ENCODE measurements around the gene ADPRHL1. TPM values are rescaled to one million over a fixed set of nuclear protein-coding genes. Genes with fewer than 3 reads are reported as not detected.
"Not testable (repeated sequence)": the region's sequence is repeated elsewhere in the genome, so short reads cannot be mapped to it uniquely, and the experiment has no call there.

Gene ADPRHL1
- total RNA-seq, 1 donor from 2014 or later, result 1.3 TPM

- DNase-seq (ENCODE audit: extremely low read depth, low read depth, low spot score), result no peak
Observed at GRCh38 chr13:113404366-113404722, 48.9 kb downstream of the ADPRHL1 start.

GRCh38 chr13:113403255-113404104 is 49.8 kb downstream of the ADPRHL1 start:
- no peak for DNase-seq (ENCODE audit: extremely low read depth, low read depth, low spot score)

DNA sequence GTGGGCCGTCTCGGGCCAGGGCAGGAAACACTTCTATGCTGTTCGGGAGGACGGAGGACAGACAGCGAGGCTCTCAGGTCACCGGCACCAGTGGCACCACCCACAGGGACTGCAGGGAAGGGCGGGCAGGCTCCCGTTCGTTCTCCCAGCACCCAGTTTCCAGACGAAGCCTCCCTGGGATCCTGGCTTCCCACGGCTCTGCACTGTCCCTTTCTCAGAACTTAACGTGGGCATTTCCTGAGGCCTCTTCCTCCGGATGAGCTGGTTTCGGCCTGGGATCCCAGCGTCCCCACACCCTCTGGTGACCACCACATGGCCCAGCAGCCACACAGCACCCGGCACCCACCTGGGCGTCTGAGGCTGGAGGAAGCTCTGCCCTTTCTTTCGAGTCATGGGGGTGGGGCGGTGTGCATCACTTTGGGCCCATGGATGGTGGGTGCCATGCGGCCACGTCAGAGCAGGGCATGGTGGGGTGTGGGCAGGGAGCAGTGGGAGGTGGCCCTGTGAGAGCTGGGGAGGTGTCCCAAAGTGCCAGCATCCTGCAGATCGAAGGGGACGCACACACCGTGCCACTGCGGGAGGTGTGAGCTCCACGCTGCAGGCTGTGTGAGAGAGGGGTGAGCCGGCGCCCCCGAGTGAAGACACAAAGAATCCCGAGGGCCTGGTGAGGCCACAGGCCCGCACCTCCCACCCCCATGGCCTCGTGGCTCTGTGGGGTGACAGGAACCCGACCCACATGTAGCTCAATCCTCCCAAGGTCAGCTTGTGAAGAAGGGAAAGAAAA is 50.6 kb downstream of the ADPRHL1 start:
- no peak for DNase-seq (ENCODE audit: extremely low read depth, low read depth, low spot score)

GRCh38 chr13:113401452-113402415 is 51.6 kb downstream of the ADPRHL1 start:
- no peak for DNase-seq (ENCODE audit: extremely low read depth, low read depth, low spot score)

- DNase-seq (ENCODE audit: extremely low read depth, low read depth, low spot score), result no peak
Observed at GRCh38 chr13:113400621-113401451, 52.5 kb downstream of the ADPRHL1 start.

- no peak for DNase-seq (ENCODE audit: extremely low read depth, low read depth, low spot score)
Observed at GRCh38 chr13:113399755-113400149, 53.5 kb downstream of the ADPRHL1 start.

- no peak for DNase-seq (ENCODE audit: extremely low read depth, low read depth, low spot score)
Observed at GRCh38 chr13:113398963-113399754, 54.1 kb downstream of the ADPRHL1 start.

GRCh38 chr13:113397608-113398425 is 55.5 kb downstream of the ADPRHL1 start:
- DNase-seq (ENCODE audit: extremely low read depth, low read depth, low spot score), result no peak

DNA sequence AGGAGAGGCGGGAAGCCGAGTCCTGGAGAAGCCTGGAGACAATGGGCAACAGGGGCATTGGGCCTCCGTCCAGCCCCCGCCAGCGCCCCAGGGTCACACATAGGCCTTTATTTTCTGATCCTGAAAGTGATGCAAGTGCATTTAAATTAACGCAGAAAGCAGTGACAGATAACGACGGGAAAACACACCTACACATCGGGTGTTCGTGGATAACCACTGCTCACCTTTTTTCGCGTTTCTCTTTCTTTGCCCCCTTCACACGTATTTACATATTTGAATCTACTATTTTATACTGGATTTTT is 59.0 kb downstream of the ADPRHL1 start:
- DNase-seq (ENCODE audit: extremely low read depth, low read depth, low spot score), result no peak

GRCh38 chr13:113393563-113394338 is 59.5 kb downstream of the ADPRHL1 start:
- DNase-seq (ENCODE audit: extremely low read depth, low read depth, low spot score), result no peak

DNA sequence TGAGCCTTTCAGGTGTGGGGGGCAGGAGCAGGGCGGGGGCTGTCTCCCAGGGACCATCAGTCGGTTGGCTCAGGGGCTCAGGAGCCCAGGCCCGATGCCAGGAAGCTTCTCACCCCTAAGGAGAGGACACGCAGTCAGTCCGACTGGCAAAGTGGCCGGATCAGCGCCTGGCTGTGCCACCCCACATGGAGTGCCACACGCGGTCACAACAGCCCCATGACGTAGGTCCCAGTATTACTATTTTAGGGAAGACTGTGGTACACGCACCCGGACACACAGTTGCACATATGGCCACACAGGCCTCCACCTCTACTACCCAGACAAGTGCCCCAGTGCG is 60.1 kb downstream of the ADPRHL1 start:
- DNase-seq (ENCODE audit: extremely low read depth, low read depth, low spot score), result no peak

- DNase-seq (ENCODE audit: extremely low read depth, low read depth, low spot score), result no peak
Observed at GRCh38 chr13:113390874-113391497, 62.3 kb downstream of the ADPRHL1 start.

GRCh38 chr13:113389586-113389985 is 63.7 kb downstream of the ADPRHL1 start:
- not testable (repeated sequence) for DNase-seq (ENCODE audit: extremely low read depth, low read depth, low spot score)

DNA sequence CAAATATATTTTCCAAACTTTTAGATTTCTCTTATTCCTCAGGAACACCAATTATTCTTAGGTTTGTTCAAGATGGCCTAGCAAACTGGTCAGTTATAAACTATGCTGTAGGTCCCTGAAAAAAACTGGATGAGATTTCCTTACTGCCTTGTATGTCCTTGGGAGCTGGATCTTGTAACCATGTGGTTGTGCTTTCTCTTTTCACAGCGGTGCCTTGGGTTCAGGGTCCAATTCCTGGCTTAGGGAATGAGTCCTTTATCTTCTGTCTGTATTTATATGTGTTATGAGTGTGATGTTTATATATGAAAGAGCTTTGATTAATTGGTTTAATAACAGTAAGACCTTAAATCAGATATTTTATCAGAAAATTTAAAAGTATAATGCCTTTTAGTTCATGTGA is 65.9 kb downstream of the ADPRHL1 start:
- DNase-seq (ENCODE audit: extremely low read depth, low read depth, low spot score), result no peak

- DNase-seq (ENCODE audit: extremely low read depth, low read depth, low spot score), result no peak
Observed at GRCh38 chr13:113383089-113383488, 70.2 kb downstream of the ADPRHL1 start.

- not testable (repeated sequence) for DNase-seq (ENCODE audit: extremely low read depth, low read depth, low spot score)
Observed at GRCh38 chr13:113382542-113382941, 70.7 kb downstream of the ADPRHL1 start.

DNA sequence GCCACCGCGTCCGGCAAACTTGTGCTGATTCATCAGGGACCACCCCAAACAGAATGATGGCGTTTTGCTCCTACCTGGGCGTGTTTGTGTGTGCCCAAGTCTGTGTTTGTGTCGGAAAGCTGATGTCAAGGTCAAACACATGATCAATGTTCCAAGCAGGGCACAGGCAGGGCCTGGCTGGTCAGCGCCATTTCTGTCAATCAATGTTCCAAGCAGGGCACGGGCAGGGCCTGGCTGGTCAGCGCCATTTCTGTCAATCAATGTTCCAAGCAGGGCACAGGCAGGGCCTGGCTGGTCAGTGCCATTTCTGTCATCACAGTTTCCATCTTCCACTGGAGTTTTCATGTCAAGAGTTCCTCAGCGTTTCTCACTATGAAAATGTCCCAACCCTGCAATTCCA is 74.5 kb downstream of the ADPRHL1 start:
- DNase-seq (ENCODE audit: extremely low read depth, low read depth, low spot score), result no peak

Measured in glomerular endothelial cell (primary cell).